Astrocyte (in vitro differentiated cells and primary cell): ENCODE results near the gene VWA1.
"Not testable (repeated sequence)": the region's sequence is repeated elsewhere in the genome, so short reads cannot be mapped to it uniquely, and the experiment has no call there.

Experiments used
- CTCF ChIP-seq: IDR thresholded peaks from 2 replicates; pipeline ENCODE4 v1.5.1; 2011; ENCODE audit warnings: low read depth, mild to moderate bottlenecking, inconsistent platforms, low read length, moderate library complexity; ENCODE audit not compliant: insufficient read depth
- EZH2 ChIP-seq: IDR thresholded peaks from 2 replicates; pipeline ENCODE4 v1.6.1; 2012; ENCODE audit warnings: mild to moderate bottlenecking, low read length, inconsistent platforms; ENCODE audit not compliant: insufficient read depth

- TF ChIP-seq CTCF, EZH2: not testable (repeated sequence)
These were observed 25.3 kb upstream of the VWA1 start for GRCh38 chr1:1410238-1410637.
